Activated CD8-positive, alpha-beta memory T cell treated with anti-CD3 and anti-CD28 coated beads for 4 hours (primary cell): ENCODE results near the gene SKIC8.

Experiments used
- DNase-seq, 2 donors: peaks; one replicate each; pipeline ENCODE4 v3.0.0-alpha.2; 2020; ENCODE audit warnings: low read depth in 2 of 2

SKIC8 gene

DNA sequence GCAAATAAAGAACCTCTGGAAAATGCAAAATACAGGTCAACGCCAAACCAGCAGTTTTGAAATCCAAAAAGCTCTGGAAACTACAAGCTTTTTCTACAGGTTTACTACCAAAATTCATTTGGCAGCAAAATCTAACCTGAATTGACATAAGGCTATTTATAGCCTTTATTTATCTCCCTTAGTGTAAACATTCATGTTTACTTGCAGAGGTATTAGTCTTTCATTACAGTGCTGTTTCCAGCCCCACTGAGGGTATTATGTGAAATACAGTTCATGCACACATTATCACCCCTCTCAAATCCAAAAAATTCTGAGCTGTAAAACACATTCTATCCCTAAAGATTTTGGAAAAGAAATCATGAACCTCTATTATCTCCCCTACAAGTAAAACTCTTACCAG lies 7.2 kb downstream of the SKIC8 start:
- DNase-seq = no peak

DNA sequence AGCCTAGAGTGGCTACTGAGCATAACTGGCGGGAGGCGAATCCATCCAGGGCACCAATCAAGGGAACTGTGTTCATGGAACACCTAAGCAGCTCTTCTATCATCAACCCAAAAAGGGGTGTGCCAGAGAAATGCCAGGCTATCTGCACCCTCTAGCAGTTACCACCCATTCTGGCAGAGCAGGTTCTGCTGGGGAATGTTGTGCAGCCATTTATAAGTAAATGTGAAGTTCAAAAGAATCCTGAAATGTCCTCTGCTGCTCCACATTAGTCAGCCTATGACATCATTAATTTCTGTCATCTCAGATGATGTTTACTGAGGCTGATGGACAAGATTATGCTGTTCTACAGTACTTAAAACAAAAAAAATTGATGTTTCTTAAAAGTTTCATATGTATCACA lies 7.7 kb downstream of the SKIC8 start:
- DNase-seq = no peak

DNA sequence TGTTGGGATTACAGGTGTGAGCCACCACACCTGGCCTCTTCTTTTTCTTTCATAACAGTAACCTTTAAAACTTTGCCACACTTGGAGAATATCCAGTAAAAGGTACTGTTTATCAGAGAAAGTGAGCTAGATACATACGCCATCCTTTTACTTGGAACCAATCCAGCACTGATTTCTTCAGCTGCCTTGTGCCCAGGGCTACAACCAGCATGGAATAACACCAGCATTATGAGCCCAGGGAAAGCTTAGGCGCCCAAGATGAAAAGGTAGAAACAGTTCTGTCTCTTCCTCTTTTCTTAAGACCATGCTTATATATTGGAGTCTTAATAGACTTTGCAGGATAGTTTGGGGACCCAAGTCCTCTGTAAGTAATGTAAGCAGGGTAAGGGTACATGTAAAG lies 8.4 kb downstream of the SKIC8 start:
- DNase-seq = no peak

DNA sequence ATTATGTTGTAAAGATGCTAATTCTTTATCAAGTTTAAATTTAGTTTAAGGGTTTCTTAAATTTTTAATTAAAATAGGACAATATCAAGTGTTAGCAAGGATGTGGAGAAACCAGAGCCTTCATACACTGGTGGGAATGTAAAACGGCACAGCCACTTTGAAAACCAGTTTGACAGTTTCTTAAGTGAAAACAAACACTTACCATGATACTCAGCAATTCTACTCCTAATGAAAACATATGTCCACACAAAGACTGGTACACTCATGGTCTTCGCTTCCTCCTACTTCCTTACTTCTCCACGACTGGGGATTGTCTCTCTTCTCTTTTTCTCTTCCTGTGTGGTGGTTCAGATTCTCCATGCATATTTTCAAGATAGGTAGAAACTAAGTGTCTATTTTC lies 9.2 kb downstream of the SKIC8 start:
- no peak for DNase-seq

DNA sequence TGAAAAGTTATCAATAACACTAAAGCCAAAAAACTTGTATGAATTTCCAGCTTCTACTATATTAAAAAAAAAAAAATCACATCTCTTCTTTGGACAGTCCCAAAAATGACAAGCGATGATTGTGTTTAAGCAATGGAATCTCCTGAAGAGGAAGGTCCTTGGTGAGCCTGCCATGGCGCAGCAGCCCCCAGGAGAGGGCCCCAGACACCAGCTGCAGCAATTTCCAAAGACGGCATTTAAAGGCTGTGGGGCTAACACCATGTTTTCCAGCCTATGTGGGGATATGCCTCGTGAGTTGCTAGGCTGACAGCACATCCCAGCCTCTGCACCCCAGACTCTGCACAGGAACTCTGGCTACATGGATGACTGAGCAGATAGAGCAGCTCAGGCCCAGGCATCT lies 14.7 kb downstream of the SKIC8 start:
- DNase-seq = no peak

DNA sequence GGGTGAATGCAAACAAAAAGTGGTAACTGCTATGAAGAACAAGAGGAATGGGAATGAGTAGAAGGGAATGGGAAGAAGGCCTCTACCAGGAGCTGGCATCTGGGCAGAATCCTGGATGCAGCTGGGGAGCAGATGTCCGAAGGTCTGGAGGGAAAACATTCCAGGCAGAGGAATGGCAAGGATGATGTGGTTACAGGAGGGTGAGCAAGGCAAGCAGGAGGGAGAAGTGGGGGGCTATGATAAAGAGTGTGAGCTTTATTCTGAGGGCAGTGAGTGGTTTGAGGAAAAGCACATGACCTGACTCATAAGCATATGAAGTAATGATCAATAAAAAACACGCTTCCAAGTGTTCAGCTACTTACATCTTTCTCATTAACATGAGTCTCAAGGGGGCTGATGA lies 17.1 kb downstream of the SKIC8 start:
- no peak for DNase-seq

DNA sequence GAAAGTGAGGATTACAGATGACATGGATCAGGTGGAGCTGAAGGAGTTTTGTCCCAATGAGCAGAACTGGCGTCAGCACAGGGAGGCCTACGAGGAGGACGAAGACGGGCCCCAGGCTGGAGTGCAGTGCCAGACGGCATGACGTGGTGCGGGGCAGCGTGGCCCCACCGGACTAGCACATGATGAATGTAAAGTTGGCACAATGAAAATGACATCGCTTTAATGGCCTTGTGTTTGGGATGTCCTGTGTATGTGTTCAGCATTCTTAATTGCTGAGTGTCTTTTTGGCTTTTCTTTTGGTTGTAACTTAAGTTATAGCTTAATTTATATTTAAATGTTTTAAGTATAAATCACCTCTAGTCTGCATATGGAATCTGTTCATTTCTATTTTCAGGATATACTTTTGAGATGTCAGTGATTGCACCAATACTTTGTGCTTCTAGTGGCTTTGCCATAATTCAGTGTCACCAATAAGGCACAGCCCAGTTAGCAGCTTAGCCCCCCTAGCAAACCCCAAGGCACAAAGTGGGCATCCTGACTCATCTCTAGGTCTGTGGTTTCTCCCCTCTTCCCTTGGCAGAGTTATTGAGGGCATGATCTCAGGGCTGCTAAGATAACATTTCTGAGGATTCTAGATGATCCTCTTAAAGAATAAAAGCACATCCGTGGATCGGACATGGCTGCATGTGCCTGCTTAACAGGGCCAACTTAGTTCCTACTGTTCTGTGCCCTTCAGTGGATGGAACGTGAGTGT lies 18.9 kb downstream of the SKIC8 start:
- DNase-seq = no peak

DNA sequence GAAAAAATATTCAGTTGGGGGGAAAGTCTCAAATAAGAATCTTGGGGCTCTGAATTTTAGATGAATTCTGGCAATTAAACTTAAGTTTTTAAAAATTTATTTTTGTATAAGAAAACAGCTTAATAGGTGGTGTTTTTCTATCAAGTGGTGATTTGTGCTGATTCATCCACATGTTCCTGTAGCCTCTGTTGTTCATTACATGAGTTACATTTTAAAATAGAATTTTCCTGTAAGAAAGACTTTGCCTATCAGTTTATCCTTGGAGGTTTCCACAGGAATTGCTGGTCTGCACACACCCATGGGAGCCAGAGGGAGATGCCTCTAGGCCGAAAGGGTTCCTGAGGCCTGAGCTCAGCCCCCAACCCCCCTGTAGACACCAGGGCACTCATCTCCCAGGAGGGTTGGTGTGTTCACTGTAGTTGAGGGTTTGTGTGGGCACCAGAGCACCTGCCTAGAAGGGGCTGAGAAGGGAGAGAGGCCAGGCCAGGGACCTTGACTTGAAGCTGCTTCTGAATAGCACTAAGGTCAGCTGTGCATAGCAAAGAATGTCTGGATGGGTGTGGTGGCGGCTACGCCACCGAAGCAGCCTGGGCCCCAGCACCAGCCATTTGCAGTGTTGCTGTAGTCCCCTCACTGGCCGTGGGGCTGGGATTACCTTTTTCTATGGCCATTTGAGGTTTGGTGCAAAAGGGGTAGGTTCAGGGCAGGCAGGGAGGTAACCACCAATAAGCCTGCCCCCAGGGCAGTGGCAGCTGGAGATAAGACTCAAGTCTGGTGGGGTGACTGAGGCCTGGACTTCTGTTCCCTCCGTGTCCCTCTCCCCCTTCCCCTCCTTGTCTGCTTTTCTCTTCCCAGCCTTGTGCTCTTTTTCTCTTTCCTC lies 23.1 kb downstream of the SKIC8 start:
- no peak for DNase-seq

DNA sequence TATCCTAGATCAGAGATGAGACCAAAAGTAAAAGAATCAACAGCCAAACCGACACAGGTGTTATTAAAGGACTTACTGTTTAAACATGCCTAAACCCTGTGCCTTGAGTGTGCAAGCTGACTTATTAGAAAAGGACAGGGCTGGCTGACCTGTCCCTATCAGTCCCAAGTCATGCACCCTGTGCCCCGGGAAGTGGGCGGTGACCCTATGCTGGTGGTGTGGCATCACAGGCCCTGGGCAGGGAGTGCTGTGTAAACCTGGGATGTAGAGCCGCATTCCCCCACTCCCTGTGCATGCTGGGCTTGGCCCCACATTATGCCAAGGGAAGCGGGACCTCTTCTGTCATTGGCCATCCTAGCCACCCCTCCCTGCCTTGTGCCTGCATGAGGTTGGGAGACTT lies 24.4 kb downstream of the SKIC8 start:
- no peak for DNase-seq

DNA sequence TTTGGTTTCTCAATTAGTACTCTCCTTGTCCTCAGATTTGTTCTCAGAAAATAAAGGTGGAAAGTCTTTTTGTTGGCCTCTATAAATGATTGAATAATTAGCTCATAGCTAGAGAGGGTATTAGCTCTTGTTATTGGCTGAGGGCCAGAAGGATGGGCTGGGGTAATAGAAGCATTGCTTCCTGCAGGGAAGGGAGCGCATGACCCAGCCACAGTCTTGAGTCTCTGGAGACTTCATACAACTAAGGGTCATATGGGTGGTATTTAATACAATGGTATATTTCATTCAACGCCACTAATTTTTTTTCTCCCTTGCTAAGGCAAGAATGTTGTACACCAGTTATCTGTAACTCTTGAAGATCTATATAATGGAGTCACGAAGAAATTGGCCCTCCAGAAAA lies 26.6 kb downstream of the SKIC8 start:
- no peak for DNase-seq

DNA sequence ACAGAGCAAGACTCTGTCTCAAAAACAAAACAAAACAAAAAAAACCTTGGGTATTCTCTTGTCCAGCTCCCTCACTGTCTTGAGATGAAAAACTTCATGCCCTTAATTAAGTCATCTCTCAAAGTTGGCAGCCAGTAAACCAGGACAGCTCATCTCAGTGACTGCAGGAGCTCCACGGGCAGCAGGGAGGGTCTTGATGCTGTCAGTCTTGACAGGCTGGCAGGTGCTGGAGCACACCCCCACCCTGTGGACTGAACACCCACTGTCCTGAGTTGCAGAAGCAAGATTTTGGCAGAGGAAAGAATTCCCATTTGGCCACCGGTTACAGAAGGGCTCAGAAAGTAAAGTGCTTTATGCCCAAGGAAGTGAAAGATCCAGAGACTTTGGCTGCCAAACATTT lies 27.1 kb downstream of the SKIC8 start:
- no peak for DNase-seq

DNA sequence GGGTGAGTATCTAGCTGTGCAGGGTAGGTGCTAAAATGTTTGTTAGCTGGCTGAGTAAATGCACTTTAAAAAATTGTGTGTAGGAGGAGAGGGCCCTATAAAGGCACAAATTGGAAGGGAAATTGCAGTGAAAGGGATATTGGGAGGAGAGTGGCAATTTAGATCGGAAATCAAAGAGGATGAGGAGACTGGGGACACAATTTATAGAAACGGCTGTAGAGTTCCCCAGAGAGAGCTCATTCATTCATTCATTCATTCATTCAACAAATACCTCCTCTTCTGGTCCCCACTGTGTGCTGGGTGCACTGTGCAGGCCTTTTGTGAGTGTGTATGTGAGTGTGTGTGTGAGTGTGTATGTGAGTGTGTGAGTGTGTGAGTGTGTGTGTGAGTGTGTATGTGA lies 32.6 kb downstream of the SKIC8 start:
- no peak for DNase-seq

DNA sequence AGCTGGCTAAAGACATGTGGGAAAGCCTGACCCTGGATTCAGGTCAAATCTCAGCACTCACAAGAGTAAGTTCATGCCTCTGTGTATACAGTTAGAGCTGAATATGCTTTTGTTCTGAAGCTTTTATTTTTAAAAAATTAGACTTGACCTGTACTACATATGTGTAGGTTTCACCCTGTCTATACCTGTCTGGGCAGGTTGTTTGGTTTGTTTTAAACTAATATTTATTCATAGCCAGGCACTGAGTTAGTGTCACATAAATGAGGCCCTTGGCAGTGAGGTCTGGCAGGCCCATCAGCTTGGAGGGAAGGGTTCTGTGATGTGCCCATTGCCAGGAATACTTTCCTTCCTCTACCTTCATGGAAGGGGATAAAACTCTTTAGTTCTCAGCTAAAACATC lies 33.2 kb downstream of the SKIC8 start:
- DNase-seq = no peak

DNA sequence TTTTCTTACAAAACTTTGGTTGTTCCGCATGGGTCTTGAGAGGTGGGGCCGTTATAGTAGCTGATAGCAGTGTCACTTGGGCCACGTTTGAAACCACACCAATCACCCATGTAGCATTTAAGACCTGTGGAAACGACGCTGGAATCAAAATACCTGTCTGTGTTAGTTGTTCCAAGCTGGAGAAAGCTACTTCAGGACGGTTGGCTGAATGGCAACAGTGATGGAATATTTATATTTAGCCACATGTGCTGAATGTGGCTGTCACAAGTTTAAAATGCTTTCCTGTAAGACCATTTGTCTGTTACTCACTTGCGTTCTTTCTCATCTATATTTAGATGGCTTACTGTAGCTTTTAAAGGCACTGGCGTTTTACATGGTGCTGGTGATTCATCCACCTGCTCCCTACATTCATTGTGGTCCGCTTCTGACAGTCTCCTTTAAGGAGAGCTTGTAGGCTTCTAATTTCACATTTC lies 33.6 kb downstream of the SKIC8 start:
- no peak for DNase-seq

DNA sequence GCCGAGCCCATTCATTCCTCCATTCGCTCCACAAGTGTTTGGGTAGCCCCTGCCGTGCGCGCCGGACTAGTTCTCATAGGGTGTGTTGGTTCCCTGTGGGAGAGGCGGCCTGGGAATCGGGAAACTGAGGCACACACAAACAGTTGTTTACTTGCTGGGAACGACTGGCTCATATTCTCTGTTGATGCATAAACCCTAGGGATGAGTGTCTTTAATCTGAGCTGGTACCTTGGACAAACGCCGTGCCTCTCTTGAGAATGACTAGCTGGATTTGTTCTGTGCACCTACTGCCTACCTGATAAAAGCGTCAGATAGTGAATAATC lies 34.3 kb downstream of the SKIC8 start:
- no peak for DNase-seq

DNA sequence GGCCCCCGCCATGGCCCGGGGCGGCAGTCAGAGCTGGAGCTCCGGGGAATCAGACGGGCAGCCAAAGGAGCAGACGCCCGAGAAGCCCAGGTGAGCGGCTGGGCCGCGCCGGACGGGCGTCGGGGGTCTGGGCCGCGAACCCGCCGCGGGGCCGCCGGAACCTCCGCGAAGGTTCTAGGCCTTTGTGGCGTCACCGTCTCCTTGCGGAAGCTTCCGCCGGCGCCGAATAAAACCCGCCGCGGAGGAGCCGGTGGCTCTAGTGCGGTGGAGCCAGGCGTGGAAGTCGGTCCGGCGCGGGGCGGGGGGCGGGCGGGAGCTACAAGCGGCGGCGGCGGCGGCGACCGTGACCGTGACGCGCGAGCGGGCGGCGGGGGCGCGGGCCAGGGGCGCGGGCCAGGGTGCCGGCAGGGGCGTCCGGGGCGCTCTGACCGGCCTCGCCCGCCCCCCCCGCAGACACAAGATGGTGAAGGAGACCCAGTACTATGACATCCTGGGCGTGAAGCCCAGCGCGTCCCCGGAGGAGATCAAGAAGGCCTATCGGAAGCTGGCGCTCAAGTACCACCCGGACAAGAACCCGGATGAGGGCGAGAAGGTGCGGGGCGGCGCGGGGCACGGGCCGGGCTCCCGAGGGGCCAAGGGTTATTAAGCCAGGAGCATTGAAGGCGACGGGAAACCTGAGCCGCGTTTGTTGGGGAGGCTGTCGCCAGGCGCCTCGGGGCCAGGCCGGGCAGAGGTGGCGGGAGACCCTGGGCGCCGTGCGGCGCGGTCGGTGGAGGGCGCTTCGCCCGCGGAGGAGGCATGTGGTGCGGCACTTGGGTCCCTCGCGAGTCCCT lies 34.9 kb downstream of the SKIC8 start, which contains the start of gene DNAJA4:
TSS of gene DNAJA4 (plus strand) at position 259 of the 833 bp plus-strand sequence. CDS start at position 461, 202 bp downstream.
- peak; percentile 25 to 35 for DNase-seq

DNA sequence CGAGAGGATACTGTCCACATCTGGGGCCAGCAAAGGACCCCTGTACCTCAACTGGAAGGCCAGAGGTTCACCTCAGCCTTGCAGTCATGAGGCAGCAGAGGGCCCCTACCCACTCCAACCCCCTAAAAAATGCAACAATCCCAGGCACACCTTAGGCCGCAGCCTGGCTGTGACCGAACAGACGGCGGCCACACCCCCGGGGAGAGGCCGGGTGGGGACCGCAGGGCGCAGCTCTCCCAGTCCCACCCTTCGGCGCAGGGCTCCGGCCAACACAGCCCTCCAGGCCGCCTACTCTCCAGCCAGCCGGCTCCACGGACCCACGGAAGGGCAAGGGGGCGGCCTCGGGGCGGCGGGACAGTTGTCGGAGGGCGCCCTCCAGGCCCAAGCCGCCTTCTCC lies 35.5 kb downstream of the SKIC8 start:
- DNase-seq = no peak

DNA sequence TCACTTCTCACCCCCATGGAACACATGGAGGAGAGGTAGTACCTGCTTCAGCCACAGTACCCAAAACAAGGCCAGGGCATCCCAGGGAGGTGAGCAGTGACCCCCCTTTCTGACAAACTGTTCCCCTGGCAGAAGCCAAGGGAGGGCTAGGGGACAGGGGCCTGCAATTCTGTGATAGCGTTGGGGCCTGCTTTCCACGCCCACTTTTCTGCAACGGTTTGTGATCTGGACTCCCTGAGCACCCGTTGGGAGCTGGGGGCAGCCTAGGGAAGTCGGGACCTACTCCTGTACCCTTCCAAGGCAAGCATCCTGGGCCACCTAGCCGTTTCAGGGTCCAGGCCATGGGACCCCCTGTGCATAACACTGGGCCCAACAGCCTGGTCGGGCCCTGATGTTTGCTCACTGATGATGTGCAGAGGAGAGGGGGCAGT lies 36.0 kb downstream of the SKIC8 start:
- no peak for DNase-seq

DNA sequence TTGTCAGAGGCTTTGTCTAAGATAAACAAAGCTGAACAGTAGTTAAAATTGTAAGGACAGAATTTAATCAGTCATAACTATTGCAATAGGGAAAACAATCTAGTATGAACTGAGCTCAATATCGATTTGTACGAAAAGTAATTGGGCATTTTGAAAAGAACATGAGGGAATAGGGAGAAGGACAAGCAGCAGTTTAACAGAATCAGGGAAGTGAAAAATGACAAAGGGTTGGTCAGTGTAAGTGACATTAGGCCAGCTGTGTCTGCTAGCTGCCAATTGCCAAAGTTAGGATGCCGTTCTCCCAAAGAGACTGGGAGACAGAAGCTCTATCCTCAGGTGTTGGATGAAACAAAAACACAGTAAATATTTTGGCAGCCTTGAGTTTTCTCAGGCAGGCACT lies 38.3 kb downstream of the SKIC8 start:
- no peak for DNase-seq

DNA sequence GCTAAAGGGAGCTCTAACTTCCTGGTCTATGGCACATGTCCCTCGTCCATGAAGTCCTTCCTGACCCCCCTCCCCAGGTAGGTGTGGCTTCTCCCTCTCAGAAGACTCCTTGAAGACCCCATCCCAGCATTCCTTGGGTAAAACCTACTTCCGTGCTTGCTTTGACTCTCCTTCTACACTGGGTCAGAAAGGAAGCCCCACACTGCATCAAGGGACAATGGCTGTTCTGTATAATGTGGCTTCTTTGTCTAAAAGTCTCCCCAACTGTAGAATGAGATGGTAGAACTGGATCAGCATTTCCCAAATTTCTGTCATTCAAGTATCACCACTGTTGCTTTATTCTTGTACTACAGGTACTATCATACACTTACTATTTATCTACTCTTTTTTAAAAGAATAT lies 38.9 kb downstream of the SKIC8 start:
- DNase-seq = no peak

DNA sequence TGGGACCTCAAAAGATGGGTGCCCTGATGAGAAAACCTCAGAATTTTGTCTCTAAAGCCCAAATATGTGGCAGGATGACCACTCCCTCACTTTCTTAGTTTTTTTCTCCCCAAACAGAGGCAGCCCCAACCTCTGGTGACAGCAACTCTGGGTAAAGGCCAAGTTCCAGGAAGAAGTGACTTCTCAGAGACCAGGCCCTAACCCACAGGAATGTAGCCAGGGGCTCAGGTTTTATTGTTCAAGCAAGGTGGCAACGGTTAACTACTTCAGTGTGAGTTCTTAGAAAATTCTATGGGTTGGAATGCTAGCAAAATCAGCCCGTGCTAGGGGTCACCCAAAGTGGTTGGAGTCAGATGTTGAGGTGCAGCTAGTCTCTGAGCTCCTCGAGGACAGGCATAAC lies 40.2 kb downstream of the SKIC8 start:
- no peak for DNase-seq

DNA sequence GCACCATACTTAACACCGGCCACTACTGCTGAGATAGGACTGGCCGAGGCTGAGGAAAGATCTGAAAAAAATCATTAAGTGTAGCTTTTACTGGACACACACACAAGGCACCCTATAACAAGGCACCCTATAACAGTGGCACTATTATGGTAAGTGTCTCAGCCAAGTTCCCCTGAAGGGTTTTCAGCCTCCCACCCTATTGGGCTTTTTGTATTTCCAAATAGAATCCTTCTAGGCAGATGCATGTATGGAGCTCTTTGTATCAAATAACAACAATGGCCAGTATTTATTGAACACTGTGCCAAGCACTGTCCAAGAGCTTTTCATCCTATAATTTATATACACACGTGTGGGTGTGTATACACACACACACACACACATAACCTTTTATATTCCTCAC lies 41.7 kb downstream of the SKIC8 start:
- no peak for DNase-seq
